Astrocyte (in vitro differentiated cells and primary cell): ENCODE data around the gene ERC1. TPM values are rescaled to one million over a fixed set of nuclear protein-coding genes. Genes with fewer than 3 reads are reported as not detected.

Experiments
- DNase-seq: peaks from one replicate; pipeline ENCODE4 v3.0.0-alpha.2; 2010; ENCODE audit warnings: low read depth
- FAIRE-seq: peaks from 2 replicates; lab custom pipeline; 2011; peaks lifted over from hg19 to GRCh38; lab: Jason Lieb, UNC
- H2AFZ ChIP-seq: 2 replicates; pipeline ENCODE4 v1.6.0; 2012; ENCODE audit warnings: low read depth, low read length, inconsistent platforms
- H3K27ac ChIP-seq: 2 replicates; pipeline ENCODE4 v1.5.1; 2011; ENCODE audit warnings: low read depth, low read length, inconsistent platforms
- H3K27me3 ChIP-seq: 2 replicates; pipeline ENCODE4 v1.6.0; 2011; ENCODE audit warnings: low read length, inconsistent platforms; ENCODE audit not compliant: insufficient read depth
- H3K36me3 ChIP-seq: 2 replicates; pipeline ENCODE4 v1.5.1; 2011; ENCODE audit warnings: low read length, inconsistent platforms; ENCODE audit not compliant: insufficient read depth
- H3K4me1 ChIP-seq: 2 replicates; pipeline ENCODE4 v1.5.1; 2011; ENCODE audit warnings: low read length, inconsistent platforms; ENCODE audit not compliant: insufficient read depth
- H3K4me2 ChIP-seq: 2 replicates; pipeline ENCODE4 v1.6.0; 2012; ENCODE audit warnings: low read length, inconsistent platforms
- H3K4me3 ChIP-seq: 2 replicates; pipeline ENCODE4 v1.5.1; 2011; ENCODE audit warnings: low read depth, mild to moderate bottlenecking, low read length, inconsistent platforms; ENCODE audit not compliant: insufficient read depth
- H3K79me2 ChIP-seq: 2 replicates; pipeline ENCODE4 v1.6.0; 2012; ENCODE audit warnings: mild to moderate bottlenecking, low read length, inconsistent platforms; ENCODE audit not compliant: insufficient read depth
- H3K9ac ChIP-seq: 2 replicates; pipeline ENCODE4 v1.6.0; 2012; ENCODE audit warnings: mild to moderate bottlenecking, low read length, inconsistent platforms
- H3K9me3 ChIP-seq: 2 replicates; pipeline ENCODE4 v1.5.1; 2012; ENCODE audit warnings: low read depth, mild to moderate bottlenecking, low read length, inconsistent platforms; ENCODE audit not compliant: insufficient read depth
- H4K20me1 ChIP-seq: 2 replicates; pipeline ENCODE4 v1.6.0; 2012; ENCODE audit warnings: low read length, inconsistent platforms; ENCODE audit not compliant: insufficient read depth
- H3K27ac Mint-ChIP-seq: one replicate; pipeline ENCODE4 v1.8.0; 2021; ENCODE audit warnings: mild to moderate bottlenecking, mixed read lengths; ENCODE audit not compliant: unreplicated experiment
- H3K27me3 Mint-ChIP-seq: one replicate; pipeline ENCODE4 v1.8.0; 2021; ENCODE audit warnings: low read depth, mixed read lengths; ENCODE audit not compliant: unreplicated experiment
- H3K36me3 Mint-ChIP-seq: one replicate; pipeline ENCODE4 v1.8.0; 2021; ENCODE audit warnings: low read depth, mixed read lengths; ENCODE audit not compliant: unreplicated experiment
- H3K4me1 Mint-ChIP-seq: one replicate; pipeline ENCODE4 v1.8.0; 2021; ENCODE audit warnings: low read depth, mixed read lengths; ENCODE audit not compliant: unreplicated experiment
- H3K4me3 Mint-ChIP-seq: one replicate; pipeline ENCODE4 v1.8.0; 2021; ENCODE audit warnings: mild to moderate bottlenecking, moderate library complexity, mixed read lengths; ENCODE audit not compliant: unreplicated experiment
- H3K9me3 Mint-ChIP-seq: one replicate; pipeline ENCODE4 v1.8.0; 2021; ENCODE audit warnings: mild to moderate bottlenecking, mixed read lengths; ENCODE audit not compliant: unreplicated experiment
- CTCF ChIP-seq: IDR thresholded peaks from 2 replicates; pipeline ENCODE4 v1.5.1; 2011; ENCODE audit warnings: low read depth, mild to moderate bottlenecking, inconsistent platforms, low read length, moderate library complexity; ENCODE audit not compliant: insufficient read depth
- EZH2 ChIP-seq: IDR thresholded peaks from 2 replicates; pipeline ENCODE4 v1.6.1; 2012; ENCODE audit warnings: mild to moderate bottlenecking, low read length, inconsistent platforms; ENCODE audit not compliant: insufficient read depth
- total RNA-seq: library from RNA; stranded (reverse); gene quantifications from 2 replicates; pipeline ENCODE4 v1.2.1, GENCODE V29; 2021

ERC1 gene
- total RNA-seq, 1 donor from 2014 or later = 67.1 TPM

DNA sequence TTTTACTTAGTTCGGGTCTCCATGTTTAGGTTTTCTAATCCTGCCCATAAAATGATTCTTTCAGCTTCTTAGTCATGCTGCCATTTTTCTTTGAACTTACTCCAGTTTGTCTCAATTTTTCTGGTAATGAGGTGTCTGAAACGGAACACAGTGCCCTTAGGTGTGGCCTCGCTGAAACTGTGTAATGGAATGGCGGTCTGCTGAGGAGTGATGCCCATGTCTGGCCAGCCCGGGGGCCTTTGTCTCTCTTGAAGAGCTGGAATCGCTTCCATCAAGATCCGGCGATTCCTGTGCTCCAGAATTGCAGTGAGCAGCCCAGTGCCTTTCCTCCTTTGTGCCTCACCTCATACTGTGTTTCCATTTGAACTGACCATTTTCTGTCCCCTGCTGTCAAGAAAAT is 490.9 kb downstream of the ERC1 start:
- H3K4me1 Mint-ChIP-seq = peaks cover 11% of the 10 kb centered on the region
- H3K27me3 Mint-ChIP-seq = no peaks in the 10 kb centered on the region
- Histone ChIP-seq H3K4me3 (no peak overlapping the region), H3K4me2 (no peak overlapping the region), H2AFZ (no peak overlapping the region), H3K4me1 (no peaks in the 10 kb centered on the region), H3K9ac (no peak overlapping the region), H3K27me3 (no peaks in the 10 kb centered on the region), H3K36me3 (no peaks in the 10 kb centered on the region), H3K27ac (no peak overlapping the region), H3K79me2 (no peaks in the 10 kb centered on the region), H3K9me3 (no peaks in the 10 kb centered on the region), H4K20me1 (no peaks in the 10 kb centered on the region)
- no peak for DNase-seq
- H3K9me3 Mint-ChIP-seq = peaks cover 3% of the 10 kb centered on the region
- no peak overlapping the region for H3K27ac Mint-ChIP-seq
- H3K4me3 Mint-ChIP-seq = no peak overlapping the region
- TF ChIP-seq CTCF = no peak
- TF ChIP-seq EZH2 = no peak
- FAIRE-seq = no peak
- H3K36me3 Mint-ChIP-seq = peaks cover 6% of the 10 kb centered on the region

- H3K27me3 ChIP-seq = no peaks in the 10 kb centered on the region
- Mint-ChIP-seq H3K27ac (peak overlapping the region; percentile 98), H3K36me3 (peaks cover 35% of the 10 kb centered on the region), H3K27me3 (no peaks in the 10 kb centered on the region), H3K4me3 (peak overlapping the region; percentile 64), H3K9me3 (no peaks in the 10 kb centered on the region), H3K4me1 (peaks cover 17% of the 10 kb centered on the region)
- H3K4me2 ChIP-seq = no peak overlapping the region
- H3K4me1 ChIP-seq = peaks cover 9% of the 10 kb centered on the region
- FAIRE-seq (no peak), DNase-seq (peak; percentile 55)
- no peaks in the 10 kb centered on the region for H4K20me1 ChIP-seq
- H3K27ac ChIP-seq = peak overlapping the region; percentile 4
- no peaks in the 10 kb centered on the region for H3K9me3 ChIP-seq
- H3K9ac ChIP-seq = peak overlapping the region; percentile 9
- no peaks in the 10 kb centered on the region for H3K36me3 ChIP-seq
- H2AFZ ChIP-seq = peak overlapping the region; percentile 42
- TF ChIP-seq CTCF (no peak), EZH2 (no peak)
- no peak overlapping the region for H3K4me3 ChIP-seq
- H3K79me2 ChIP-seq = no peaks in the 10 kb centered on the region
These were observed 497.9 kb downstream of the ERC1 start for GRCh38 chr12:1488908-1489381.

DNA sequence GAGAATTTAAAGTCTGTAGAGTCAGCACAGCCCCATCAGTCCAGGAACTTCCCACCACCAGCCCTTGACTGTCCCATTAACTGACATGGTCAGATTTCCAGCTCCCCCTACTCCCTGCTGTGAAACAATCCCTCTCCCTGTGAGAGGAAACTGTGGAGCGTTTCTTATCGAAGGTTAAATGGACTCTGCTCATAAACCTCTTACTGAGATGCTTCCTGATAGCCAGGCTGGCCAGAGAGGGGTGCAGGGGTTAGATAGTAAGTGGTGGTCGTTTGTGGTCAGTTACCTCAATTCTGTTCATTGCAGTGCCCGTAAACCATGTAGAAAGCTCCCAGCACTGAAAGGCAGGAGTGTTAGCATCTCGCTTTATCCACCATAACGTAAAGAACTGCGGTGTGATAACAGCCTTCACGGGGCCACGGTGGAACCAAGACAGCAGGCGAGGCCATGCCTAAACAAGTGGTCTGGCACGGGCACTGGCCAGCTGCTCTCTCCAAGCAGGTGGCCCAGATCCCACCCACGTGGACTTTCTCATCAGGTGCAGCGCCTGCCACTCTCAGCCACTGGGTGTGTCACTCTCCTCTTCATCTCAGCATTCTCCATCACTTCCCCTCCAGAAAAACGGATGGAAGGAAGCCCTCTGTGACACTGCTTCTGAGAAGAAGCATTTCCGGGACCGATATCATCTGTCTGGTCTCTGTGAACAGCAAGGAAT is 501.1 kb downstream of the ERC1 start:
- Histone ChIP-seq H4K20me1 (no peaks in the 10 kb centered on the region), H3K79me2 (no peaks in the 10 kb centered on the region), H3K36me3 (no peaks in the 10 kb centered on the region), H3K4me3 (no peak overlapping the region), H3K9me3 (no peaks in the 10 kb centered on the region), H3K27me3 (no peaks in the 10 kb centered on the region), H2AFZ (no peak overlapping the region), H3K9ac (no peak overlapping the region), H3K4me2 (no peak overlapping the region), H3K4me1 (peaks cover 18% of the 10 kb centered on the region), H3K27ac (no peak overlapping the region)
- DNase-seq = no peak
- Mint-ChIP-seq H3K4me1 (peaks cover 17% of the 10 kb centered on the region), H3K9me3 (no peaks in the 10 kb centered on the region), H3K4me3 (no peak overlapping the region), H3K27ac (no peak overlapping the region), H3K27me3 (no peaks in the 10 kb centered on the region), H3K36me3 (peaks cover 41% of the 10 kb centered on the region)
- no peak for FAIRE-seq
- no peak for TF ChIP-seq CTCF
- no peak for TF ChIP-seq EZH2
